ENCODE measurements around the gene SLC26A11. TPM values are rescaled to one million over a fixed set of nuclear protein-coding genes. Genes with fewer than 3 reads are reported as not detected.
"Not testable (repeated sequence)": the region's sequence is repeated elsewhere in the genome, so short reads cannot be mapped to it uniquely, and the experiment has no call there.

Gene SLC26A11
- total RNA-seq, 4 donors from 2014 or later = 13.2 to 24.7 (median 17.0) TPM

GRCh38 chr17:80233202-80233601 lies 13.0 kb downstream of the SLC26A11 start:
- WGBS, 2 donors (ENCODE audit: low coverage in 1 of 2) = 85 to 86% methylated on average over 1 to 3 of the region's 3 CpGs
- H3K27ac ChIP-seq = no peak overlapping the region
- intact Hi-C loops (cut with DNase I; ENCODE audit: low total_unique reads) = no loop called here

GRCh38 chr17:80236911-80237310 lies 16.7 kb downstream of the SLC26A11 start:
- intact Hi-C loops (cut with DNase I; ENCODE audit: low total_unique reads) (no loop called here), in situ Hi-C loops (cut with MboI; ENCODE audit: low pct_ligation_motif_present in 1 of 4, low pct_unique_long_range_greater_than_20kb in 1 of 4, low sequenced_read_pairs in 3 of 4) (loop anchor here in 1 of 4 donors (25.0 kb wide), 1 partner anchor 150 kb away; no protein-coding TSS in a partner anchor)
- Histone ChIP-seq H3K27me3 (no peaks in the 10 kb centered on the region), H3K36me3 (peaks cover 0 to 14% (median 6%) of the 10 kb centered on the region in 4 donors), H3K4me1 (no peaks in the 10 kb centered on the region), H3K27ac (no peak overlapping the region), H3K4me3 (no peak overlapping the region), H3K9me3 (peaks cover 14 to 17% of the 10 kb centered on the region in 2 donors)
- no peak for DNase-seq
- TF ChIP-seq POLR2AphosphoS5 (IDR thresholded peaks at IDR 0.05) = no peak
- WGBS, 2 donors (ENCODE audit: low coverage in 1 of 2) = 90% methylated on average over 17 of the region's 17 CpGs; no CpG with 5 or more reads in 1 of the 2 donors

More at GRCh38 chr17:80233202-80233601, 13.0 kb downstream of the SLC26A11 start:
- TF ChIP-seq POLR2A (IDR thresholded peaks at IDR 0.05) (no peak), EP300 (IDR thresholded peaks at IDR 0.05; ENCODE audit: low read depth) (no peak), POLR2AphosphoS5 (IDR thresholded peaks at IDR 0.05) (no peak)
- no peak for DNase-seq
- in situ Hi-C loops (cut with MboI; ENCODE audit: low pct_ligation_motif_present in 1 of 4, low pct_unique_long_range_greater_than_20kb in 1 of 4, low sequenced_read_pairs in 3 of 4) = loop anchor here in 1 of 4 donors (25.0 kb wide), 1 partner anchor 146 kb away; no protein-coding TSS in a partner anchor
- Histone ChIP-seq H3K27me3 (no peaks in the 10 kb centered on the region), H3K9me3 (peaks cover 14 to 22% of the 10 kb centered on the region in 2 donors), H3K4me3 (no peak overlapping the region), H3K36me3 (peaks cover 0 to 18% (median 6%) of the 10 kb centered on the region in 4 donors), H3K4me1 (no peaks in the 10 kb centered on the region)

GRCh38 chr17:80237386-80237785 lies 17.2 kb downstream of the SLC26A11 start:
- H3K9me3 ChIP-seq = peaks cover 10 to 12% of the 10 kb centered on the region in 2 donors
- no peaks in the 10 kb centered on the region for H3K27me3 ChIP-seq
- TF ChIP-seq POLR2AphosphoS5 (IDR thresholded peaks at IDR 0.05) (no peak), POLR2A (IDR thresholded peaks at IDR 0.05) (no peak), EP300 (IDR thresholded peaks at IDR 0.05; ENCODE audit: low read depth) (no peak), CTCF (IDR thresholded peaks at IDR 0.05) (no peak)
- no peak overlapping the region for H3K4me3 ChIP-seq
- in situ Hi-C loops (cut with MboI; ENCODE audit: low pct_ligation_motif_present in 1 of 4, low pct_unique_long_range_greater_than_20kb in 1 of 4, low sequenced_read_pairs in 3 of 4) (loop anchor here in 1 of 4 donors (25.0 kb wide), 1 partner anchor 150 kb away; no protein-coding TSS in a partner anchor), intact Hi-C loops (cut with DNase I; ENCODE audit: low total_unique reads) (no loop called here)
- no peak overlapping the region for H3K27ac ChIP-seq
- 98% methylated on average over 10 of the region's 10 CpGs; no CpG with 5 or more reads in 1 of the 2 donors for WGBS, 2 donors (ENCODE audit: low coverage in 1 of 2)
- no peaks in the 10 kb centered on the region for H3K4me1 ChIP-seq
- DNase-seq = no peak
- H3K36me3 ChIP-seq = peaks cover 0 to 13% (median 6%) of the 10 kb centered on the region in 4 donors

GRCh38 chr17:80242505-80242904 lies 22.3 kb downstream of the SLC26A11 start:
- H3K36me3 ChIP-seq = peaks cover 0 to 4% (median under 1%) of the 10 kb centered on the region in 4 donors
- no peak for DNase-seq
- H3K27me3 ChIP-seq = no peaks in the 10 kb centered on the region
- TF ChIP-seq CTCF (IDR thresholded peaks at IDR 0.05) (no peak), EP300 (IDR thresholded peaks at IDR 0.05; ENCODE audit: low read depth) (no peak), POLR2AphosphoS5 (IDR thresholded peaks at IDR 0.05) (no peak), POLR2A (IDR thresholded peaks at IDR 0.05) (no peak)
- in situ Hi-C loops (cut with MboI; ENCODE audit: low pct_ligation_motif_present in 1 of 4, low pct_unique_long_range_greater_than_20kb in 1 of 4, low sequenced_read_pairs in 3 of 4) = loop anchor here in 1 of 4 donors (25.0 kb wide), 1 partner anchor 155 kb away; no protein-coding TSS in a partner anchor
- intact Hi-C loops (cut with DNase I; ENCODE audit: low total_unique reads) = no loop called here
- H3K27ac ChIP-seq = no peak overlapping the region
- 87 to 93% methylated on average over 6 to 14 of the region's 14 CpGs for WGBS, 2 donors (ENCODE audit: low coverage in 1 of 2)
- no peaks in the 10 kb centered on the region for H3K9me3 ChIP-seq
- H3K4me3 ChIP-seq = no peak overlapping the region
- H3K4me1 ChIP-seq = no peaks in the 10 kb centered on the region

- 96% methylated on average over 26 of the region's 26 CpGs; no CpG with 5 or more reads in 1 of the 2 donors for WGBS, 2 donors (ENCODE audit: low coverage in 1 of 2)
- Histone ChIP-seq H3K4me1 (no peaks in the 10 kb centered on the region), H3K4me3 (no peak overlapping the region), H3K36me3 (peaks cover 0 to 4% (median 0%) of the 10 kb centered on the region in 4 donors), H3K27ac (no peak overlapping the region), H3K27me3 (no peaks in the 10 kb centered on the region), H3K9me3 (no peaks in the 10 kb centered on the region)
- in situ Hi-C loops (cut with MboI; ENCODE audit: low pct_ligation_motif_present in 1 of 4, low pct_unique_long_range_greater_than_20kb in 1 of 4, low sequenced_read_pairs in 3 of 4) (loop anchor here in 1 of 4 donors (25.0 kb wide), 1 partner anchor 156 kb away; no protein-coding TSS in a partner anchor), intact Hi-C loops (cut with DNase I; ENCODE audit: low total_unique reads) (no loop called here)
- no peak for DNase-seq
- TF ChIP-seq POLR2AphosphoS5 (IDR thresholded peaks at IDR 0.05) (no peak), EP300 (IDR thresholded peaks at IDR 0.05; ENCODE audit: low read depth) (no peak), CTCF (IDR thresholded peaks at IDR 0.05) (no peak), POLR2A (IDR thresholded peaks at IDR 0.05) (no peak)
These were observed 23.6 kb downstream of the SLC26A11 start for GRCh38 chr17:80243526-80244433.

GRCh38 chr17:80244448-80244847 lies 24.2 kb downstream of the SLC26A11 start:
- H3K4me3 ChIP-seq; H3K9me3 ChIP-seq; intact Hi-C loops (cut with DNase I; ENCODE audit: low total_unique reads); H3K36me3 ChIP-seq; H3K4me1 ChIP-seq; DNase-seq; H3K27ac ChIP-seq; H3K27me3 ChIP-seq: not testable (repeated sequence)
- in situ Hi-C loops (cut with MboI; ENCODE audit: low pct_ligation_motif_present in 1 of 4, low pct_unique_long_range_greater_than_20kb in 1 of 4, low sequenced_read_pairs in 3 of 4) = loop anchor here in 1 of 4 donors (25.0 kb wide), 1 partner anchor 157 kb away; no protein-coding TSS in a partner anchor
- WGBS, 2 donors (ENCODE audit: low coverage in 1 of 2) = 91% methylated on average over 6 of the region's 6 CpGs; no CpG with 5 or more reads in 1 of the 2 donors

All from transverse colon (tissue), 4 donors.